B cell (primary cell): ENCODE results near the gene SASH1. TPM values are rescaled to one million over a fixed set of nuclear protein-coding genes. Genes with fewer than 3 reads are reported as not detected.

ENCODE experiments used
- ATAC-seq: fragments of 200-7000 bp; cut with Tn5 transposase; one replicate; pipeline ENCODE4 v1.10.0; 2021; ENCODE audit warnings: low read depth, mild to moderate bottlenecking, moderate number of reproducible peaks, moderate library complexity
- CTCF ChIA-PET: fragments of 350-600 bp; sonication (Branson Sonifier 250); formaldehyde crosslinking; loops from one replicate; lab custom pipeline; 2021; ENCODE audit warnings: antibody characterized with exemption, inconsistent platforms; lab: Charles Lee
- POLR2A ChIA-PET: fragments of 350-600 bp; sonication (Branson Sonifier 250); formaldehyde crosslinking; loops from one replicate; lab custom pipeline; 2021; ENCODE audit warnings: antibody characterized with exemption; lab: Charles Lee
- DNase-seq: peaks from one replicate; pipeline ENCODE4 v3.0.0; 2013
- H2AFZ ChIP-seq: 2 replicates; pipeline ENCODE4 v1.6.1; 2012; ENCODE audit warnings: mild to moderate bottlenecking, low read depth, low read length; ENCODE audit not compliant: insufficient read depth, poor library complexity, severe bottlenecking
- H3K27ac ChIP-seq, 2 donors: 1 replicate in 1 of 2; 2 replicates in 1 of 2; pipeline ENCODE4 v1.5.1; 2012 to 2013; ENCODE audit warnings: low read length in 2 of 2, mild to moderate bottlenecking in 2 of 2, moderate library complexity in 1 of 2
- H3K27me3 ChIP-seq, 4 experiments: fragments of 200-600 bp in 1 of 4; sonication (generic) in 1 of 4; replicated peaks in 1 of 4; 1 replicate in 2 of 4; 2 replicates in 2 of 4; pipeline versions ENCODE4 v1.6.1 to v1.7.0; 2013 to 2016; ENCODE audit warnings: low read length in 3 of 4, mild to moderate bottlenecking in 2 of 4, mixed read lengths in 1 of 4, moderate library complexity in 1 of 4; ENCODE audit not compliant: insufficient read depth in 4 of 4, control insufficient read depth in 3 of 4; ENCODE audit errors: control extremely low read depth in 1 of 4
- H3K36me3 ChIP-seq, 2 experiments: replicated peaks in 1 of 2; 1 replicate in 1 of 2; 2 replicates in 1 of 2; pipeline versions ENCODE4 v1.6.1 to v1.7.1; 2013; ENCODE audit warnings: low read length in 1 of 2; ENCODE audit not compliant: insufficient read depth in 2 of 2, control insufficient read depth in 1 of 2; ENCODE audit errors: control extremely low read depth in 1 of 2, extremely low read depth in 1 of 2
- H3K4me1 ChIP-seq, 2 donors: fragments of 200-600 bp in 1 of 2; sonication (generic) in 1 of 2; 1 replicate in 1 of 2; 2 replicates in 1 of 2; pipeline versions ENCODE4 v1.5.1 to v1.6.1; 2013 to 2017; ENCODE audit warnings: low read length in 2 of 2; ENCODE audit not compliant: control insufficient read depth in 2 of 2, insufficient read depth in 2 of 2
- H3K4me2 ChIP-seq: replicated peaks from 2 replicates; pipeline ENCODE3; 2012; ENCODE audit warnings: mild to moderate bottlenecking, low read depth, low read length; ENCODE audit not compliant: poor library complexity, severe bottlenecking
- H3K4me3 ChIP-seq, 5 experiments: fragments of 200-600 bp in 1 of 5; sonication (generic) in 1 of 5; 1 replicate in 3 of 5; 2 replicates in 2 of 5; pipeline versions ENCODE4 v1.5.1 to v1.7.0; 2011 to 2016; ENCODE audit warnings: low read length in 4 of 5, mild to moderate bottlenecking in 4 of 5, low read depth in 2 of 5, control low read depth in 1 of 5, moderate library complexity in 1 of 5; ENCODE audit not compliant: insufficient read depth in 1 of 5; ENCODE audit errors: control extremely low read depth in 1 of 5, extremely low read depth in 1 of 5
- H3K79me2 ChIP-seq: fragments of 200-600 bp; sonication (generic); one replicate; pipeline ENCODE4 v1.6.0; 2016; ENCODE audit warnings: low read length; ENCODE audit not compliant: control insufficient read depth, insufficient read depth
- H3K9ac ChIP-seq: fragments of 200-600 bp; sonication (generic); 2 replicates; pipeline ENCODE4 v1.6.1; 2017; ENCODE audit warnings: mild to moderate bottlenecking, low read length, moderate library complexity
- H3K9me3 ChIP-seq, 3 donors: one replicate each; pipeline versions ENCODE4 v1.6.1 to v1.7.1; 2013; ENCODE audit warnings: low read length in 2 of 3; ENCODE audit not compliant: control insufficient read depth in 2 of 3, insufficient read depth in 1 of 3; ENCODE audit errors: control extremely low read depth in 1 of 3
- H4K20me1 ChIP-seq: 2 replicates; pipeline ENCODE4 v1.6.0; 2012; ENCODE audit warnings: mild to moderate bottlenecking, low read length; ENCODE audit not compliant: insufficient read depth, control insufficient read depth, poor library complexity, severe bottlenecking
- H3K27ac Mint-ChIP-seq: one replicate; pipeline ENCODE4 v1.8.0; 2021; ENCODE audit warnings: mixed read lengths
- H3K27me3 Mint-ChIP-seq: one replicate; pipeline ENCODE4 v1.8.0; 2021; ENCODE audit warnings: mixed read lengths
- H3K4me1 Mint-ChIP-seq: one replicate; pipeline ENCODE4 v1.8.0; 2021; ENCODE audit warnings: mixed read lengths
- H3K4me3 Mint-ChIP-seq: one replicate; pipeline ENCODE4 v1.8.0; 2021; ENCODE audit warnings: mixed read lengths
- H3K9me3 Mint-ChIP-seq: one replicate; pipeline ENCODE4 v1.8.0; 2022; ENCODE audit warnings: mixed read lengths; ENCODE audit not compliant: insufficient read depth
- EZH2 ChIP-seq: IDR thresholded peaks from 2 replicates; pipeline ENCODE4 v1.6.1; 2012; ENCODE audit warnings: borderline replicate concordance, low read depth, mild to moderate bottlenecking, moderate library complexity, low read length; ENCODE audit not compliant: insufficient read depth, poor library complexity, severe bottlenecking
- WGBS: methylation state at CpG from one replicate; pipeline ENCODE4 v1.1.5; 2013; ENCODE audit warnings: missing lambda C conversion rate; ENCODE audit not compliant: insufficient coverage; 5-methylcytosine and 5-hydroxymethylcytosine counted together
- intact Hi-C: fragments of 100-400 bp; cut with micrococcal nuclease; formaldehyde crosslinking; loops from one replicate; pipeline ENCODE4 v1.10.0; 2022
- polyA plus RNA-seq: library from polyadenylated mRNA; depleted of rRNA; stranded (reverse); fragments of >200 nt; gene quantifications from 2 replicates; pipeline ENCODE4 v1.2.3, GENCODE V29; 2012
- total RNA-seq, 2 donors: library from RNA; stranded (reverse); fragments of 120-200 nt in 1 of 2; gene quantifications; 1 replicate in 1 of 2; 2 replicates in 1 of 2; pipeline versions ENCODE4 v1.2.3 to v1.2.4, GENCODE V29; 2013 to 2022
- TF ChIP-seq, protein P1 (sequence below): fragments of 200-600 bp; IDR thresholded peaks from one replicate; pipeline ENCODE4 v1.8.0; 2022; ENCODE audit warnings: antibody characterized with exemption, mild to moderate bottlenecking

SASH1 gene
- total and polyA plus RNA-seq, 2 donors (not counting 1 experiment from before 2014, with no cell fraction given), result 0.01 to 0.07 TPM

- Histone ChIP-seq H2AFZ (no peak overlapping the region), H3K4me2 (no peak overlapping the region), H3K4me3 (no peak overlapping the region), H3K9me3 (no peaks in the 10 kb centered on the region), H3K9ac (no peak overlapping the region), H4K20me1 (no peaks in the 10 kb centered on the region), H3K27me3 (peaks cover 0 to 7% (median 1%) of the 10 kb centered on the region in 4 experiments), H3K27ac (no peak overlapping the region), H3K79me2 (no peaks in the 10 kb centered on the region), H3K36me3 (no peaks in the 10 kb centered on the region), H3K4me1 (no peaks in the 10 kb centered on the region)
- WGBS, result 44% methylated on average over 6 of the region's 8 CpGs
- Mint-ChIP-seq H3K9me3 (no peaks in the 10 kb centered on the region), H3K4me3 (no peak overlapping the region), H3K4me1 (peaks cover 8% of the 10 kb centered on the region), H3K27me3 (peaks cover 19% of the 10 kb centered on the region), H3K27ac (no peak overlapping the region)
- POLR2A ChIA-PET, result no interaction called here
- CTCF ChIA-PET, result no interaction called here
- no peak for TF ChIP-seq EZH2
- TF ChIP-seq, protein P1, sequence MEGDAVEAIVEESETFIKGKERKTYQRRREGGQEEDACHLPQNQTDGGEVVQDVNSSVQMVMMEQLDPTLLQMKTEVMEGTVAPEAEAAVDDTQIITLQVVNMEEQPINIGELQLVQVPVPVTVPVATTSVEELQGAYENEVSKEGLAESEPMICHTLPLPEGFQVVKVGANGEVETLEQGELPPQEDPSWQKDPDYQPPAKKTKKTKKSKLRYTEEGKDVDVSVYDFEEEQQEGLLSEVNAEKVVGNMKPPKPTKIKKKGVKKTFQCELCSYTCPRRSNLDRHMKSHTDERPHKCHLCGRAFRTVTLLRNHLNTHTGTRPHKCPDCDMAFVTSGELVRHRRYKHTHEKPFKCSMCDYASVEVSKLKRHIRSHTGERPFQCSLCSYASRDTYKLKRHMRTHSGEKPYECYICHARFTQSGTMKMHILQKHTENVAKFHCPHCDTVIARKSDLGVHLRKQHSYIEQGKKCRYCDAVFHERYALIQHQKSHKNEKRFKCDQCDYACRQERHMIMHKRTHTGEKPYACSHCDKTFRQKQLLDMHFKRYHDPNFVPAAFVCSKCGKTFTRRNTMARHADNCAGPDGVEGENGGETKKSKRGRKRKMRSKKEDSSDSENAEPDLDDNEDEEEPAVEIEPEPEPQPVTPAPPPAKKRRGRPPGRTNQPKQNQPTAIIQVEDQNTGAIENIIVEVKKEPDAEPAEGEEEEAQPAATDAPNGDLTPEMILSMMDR, result no peak
- no peak for DNase-seq
- ATAC-seq, result no peak
- intact Hi-C loops, result no loop called here
These were observed 109.1 kb downstream of the SASH1 start for GRCh38 chr6:148451690-148452089.

GRCh38 chr6:148452876-148453275, 110.2 kb downstream of the SASH1 start:
- 96% methylated on average over 9 of the region's 16 CpGs for WGBS
- no peak overlapping the region for H3K4me2 ChIP-seq
- no peaks in the 10 kb centered on the region for H3K4me1 ChIP-seq
- TF ChIP-seq, protein P1, result no peak
- TF ChIP-seq EZH2, result no peak
- DNase-seq, result no peak
- intact Hi-C loops, result no loop called here
- H3K9me3 Mint-ChIP-seq, result no peaks in the 10 kb centered on the region
- H3K4me1 Mint-ChIP-seq, result peaks cover 8% of the 10 kb centered on the region
- H3K27me3 ChIP-seq, result peaks cover 0 to 7% (median 1%) of the 10 kb centered on the region in 4 experiments
- CTCF ChIA-PET, result interaction anchor here (1.3 kb wide), 1 partner anchor 13 kb away, joined by 3 read pairs; no protein-coding TSS in a partner anchor
- POLR2A ChIA-PET, result no interaction called here
- H3K9me3 ChIP-seq, result no peaks in the 10 kb centered on the region
- no peak overlapping the region for H3K27ac ChIP-seq
- H3K27me3 Mint-ChIP-seq, result peaks cover 19% of the 10 kb centered on the region
- H2AFZ ChIP-seq, result no peak overlapping the region
- H4K20me1 ChIP-seq, result no peaks in the 10 kb centered on the region
- no peak overlapping the region for H3K9ac ChIP-seq
- no peak for ATAC-seq
- no peak overlapping the region for H3K4me3 ChIP-seq
- no peaks in the 10 kb centered on the region for H3K36me3 ChIP-seq
- H3K27ac Mint-ChIP-seq, result no peak overlapping the region
- no peak overlapping the region for H3K4me3 Mint-ChIP-seq
- H3K79me2 ChIP-seq, result no peaks in the 10 kb centered on the region
